HepG2 (cell line): ENCODE data around the gene C20orf96. TPM values are rescaled to one million over a fixed set of nuclear protein-coding genes. Genes with fewer than 3 reads are reported as not detected.
A peak's percentile ranks its signal among the peaks of the same experiment; 100 is the strongest.

Experiments
- BRF2 ChIP-seq: sonication (generic); formaldehyde crosslinking; IDR thresholded peaks from 2 replicates; pipeline ENCODE4 v1.8.1; 2022; ENCODE audit warnings: mild to moderate bottlenecking, missing genetic modification reagents
- CHCHD3 ChIP-seq: sonication (generic); formaldehyde crosslinking; IDR thresholded peaks from 2 replicates; pipeline ENCODE4 v1.8.0; 2022; ENCODE audit warnings: mild to moderate bottlenecking, missing genetic modification reagents, moderate library complexity
- HOXA3 ChIP-seq: sonication (generic); formaldehyde crosslinking; IDR thresholded peaks from 2 replicates; pipeline ENCODE4 v1.5.0; 2020; ENCODE audit warnings: missing genetic modification reagents
- IRX3 ChIP-seq: sonication (generic); formaldehyde crosslinking; IDR thresholded peaks from 2 replicates; pipeline ENCODE4 v1.8.1; 2023; ENCODE audit warnings: mild to moderate bottlenecking, low read depth, missing genetic modification reagents, borderline replicate concordance
- MTERF4 ChIP-seq: sonication (generic); formaldehyde crosslinking; IDR thresholded peaks from 2 replicates; pipeline ENCODE4 v1.8.0; 2023; ENCODE audit warnings: mild to moderate bottlenecking, missing genetic modification reagents
- POLR2A ChIP-seq, 2 experiments: IDR thresholded peaks; 2 replicates each; pipeline ENCODE4 v1.6.1; 2011; ENCODE audit warnings: low read depth in 2 of 2, low read length in 2 of 2, mild to moderate bottlenecking in 1 of 2, moderate library complexity in 1 of 2; ENCODE audit not compliant: insufficient read depth in 1 of 2
- RERE ChIP-seq: IDR thresholded peaks from 2 replicates; pipeline ENCODE4 v1.6.1; 2016; ENCODE audit warnings: low read depth, missing genetic modification reagents, missing compliant biosample characterization
- SMARCE1 ChIP-seq: fragments of 450-650 bp; IDR thresholded peaks from 2 replicates; pipeline ENCODE4 v1.6.1; 2017; ENCODE audit warnings: borderline replicate concordance
- SP140L ChIP-seq: sonication (generic); formaldehyde crosslinking; IDR thresholded peaks from 2 replicates; pipeline ENCODE4 v1.4.0; 2020; ENCODE audit warnings: missing genetic modification reagents, borderline replicate concordance
- TGIF2 ChIP-seq: IDR thresholded peaks from 2 replicates; pipeline ENCODE4 v1.6.1; 2016; ENCODE audit warnings: control low read depth, missing compliant biosample characterization
- ZGPAT ChIP-seq: IDR thresholded peaks from 2 replicates; pipeline ENCODE4 v1.6.1; 2016; ENCODE audit warnings: mild to moderate bottlenecking
- ZNF143 ChIP-seq: sonication (generic); formaldehyde crosslinking; IDR thresholded peaks from 2 replicates; pipeline ENCODE4 v1.4.0; 2020; ENCODE audit warnings: missing genetic modification reagents
- ZNF18 ChIP-seq: sonication (generic); formaldehyde crosslinking; IDR thresholded peaks from 2 replicates; pipeline ENCODE4 v1.8.0; 2022; ENCODE audit warnings: mild to moderate bottlenecking, missing genetic modification reagents; ENCODE audit not compliant: insufficient replicate concordance
- ZNF468 ChIP-seq: sonication (generic); formaldehyde crosslinking; IDR thresholded peaks from 2 replicates; pipeline ENCODE4 v1.8.0; 2022; ENCODE audit warnings: mild to moderate bottlenecking, moderate library complexity, missing genetic modification reagents
- ZNF724P ChIP-seq: sonication (generic); formaldehyde crosslinking; IDR thresholded peaks from 2 replicates; pipeline ENCODE4 v1.8.0; 2022; ENCODE audit warnings: missing genetic modification reagents, borderline replicate concordance
- ZNF768 ChIP-seq: sonication (generic); formaldehyde crosslinking; IDR thresholded peaks from 2 replicates; pipeline ENCODE4 v1.4.0; 2020; ENCODE audit warnings: missing genetic modification reagents
- polyA plus RNA-seq, 8 experiments: library from polyadenylated mRNA; depleted of rRNA in 3 of 8; stranded (reverse) in 7 of 8; unstranded in 1 of 8; fragments of >200 nt; fragmentation: Illumina TruSeq in 4 of 8; extraction: Trizol in 4 of 8; gene quantifications; 2 replicates each; pipeline versions ENCODE4 v1.2.1 to v1.2.3, GENCODE V29; 2011 to 2016; ENCODE audit warnings: low read depth in 4 of 8, missing spikeins in 1 of 8, mixed read lengths in 1 of 8; ENCODE audit not compliant: insufficient read depth in 1 of 8
- total RNA-seq, 5 experiments: library from RNA; depleted of rRNA; stranded (reverse); fragments of >200 nt; fragmentation: Illumina TruSeq; extraction: Trizol; gene quantifications; 2 replicates each; pipeline ENCODE4 v1.2.3, GENCODE V29; 2016; ENCODE audit warnings: low read depth in 1 of 5

Gene C20orf96
- total and polyA plus RNA-seq, 2 of the 13 experiments (the other 11 are each of a cell fraction or from before 2014, with no cell fraction given): 3.8 to 20.6 TPM

- TF ChIP-seq MTERF4 (no peak), POLR2A (IDR thresholded peaks at IDR 0.05; ENCODE audit: insufficient read depth in 1 of 2, low read depth in 2 of 2, low read length in 2 of 2) (peak; percentile 57 to 70; a peak in 3 of 4 replicates), ZNF724P (CRISPR knock-in tag) (no peak), ZNF18 (CRISPR knock-in tag) (peak; percentile 22), SMARCE1 (no peak), TGIF2 (CRISPR knock-in tag) (no peak; the same call in none of the 2 replicates), IRX3 (CRISPR knock-in tag) (0 out of 2 replicates have a peak, but pooled peaks have one; percentile 45), CHCHD3 (no peak), ZNF143 (CRISPR knock-in tag) (no peak), SP140L (CRISPR knock-in tag) (no peak; the same call in 1 of the 2 replicates), HOXA3 (peak; percentile 50), ZGPAT (CRISPR knock-in tag) (peak; percentile 67), ZNF468 (CRISPR knock-in tag) (no peak), BRF2 (CRISPR knock-in tag) (peak; percentile 16; the same call in 1 of the 2 replicates), ZNF768 (CRISPR knock-in tag) (peak; percentile 59; the same call in 1 of the 2 replicates), RERE (CRISPR knock-in tag) (no peak)
Measured at GRCh38 chr20:290084-290831, at the start of gene C20orf96 (continued).
